A549 (cell line): ENCODE data around the gene ARHGAP22.

Experiments used
- EHMT2 ChIP-seq: fragments of 200-600 bp; sonication (generic); IDR thresholded peaks from 2 replicates; pipeline ENCODE4 v1.6.1; 2016; ENCODE audit warnings: antibody characterized with exemption, low read depth, mild to moderate bottlenecking, moderate library complexity
- EP300 ChIP-seq, 2 experiments: fragments of >200 bp; sonication (Bioruptor Twin); formaldehyde crosslinking; IDR thresholded peaks; 2 replicates in 1 of 2; 3 replicates in 1 of 2; pipeline ENCODE4 v1.6.1; 2016 to 2017
- ESRRA ChIP-seq: fragments of 150-350 bp; IDR thresholded peaks from 2 replicates; pipeline ENCODE4 v1.6.1; 2014; ENCODE audit warnings: mild to moderate bottlenecking, low read length, borderline replicate concordance
- HOXA7 ChIP-seq: fragments of 250-450 bp; sonication (Bioruptor Pico); IDR thresholded peaks from 2 replicates; pipeline ENCODE4 v1.5.0; 2020; ENCODE audit warnings: mild to moderate bottlenecking, moderate library complexity
- MAZ ChIP-seq: fragments of 150-350 bp; IDR thresholded peaks from 2 replicates; pipeline ENCODE4 v1.6.1; 2014; ENCODE audit warnings: antibody characterized with exemption, low read depth, low read length, borderline replicate concordance
- MYC ChIP-seq: IDR thresholded peaks from 2 replicates; pipeline ENCODE4 v1.6.1; 2012; ENCODE audit warnings: mild to moderate bottlenecking, inconsistent platforms, low read length, improper control_type of control experiment, borderline replicate concordance
- PHF8 ChIP-seq: fragments of 200-600 bp; sonication (generic); IDR thresholded peaks from 2 replicates; pipeline ENCODE4 v1.6.1; 2016; ENCODE audit warnings: low read depth, mild to moderate bottlenecking, antibody characterized with exemption, moderate library complexity, borderline replicate concordance
- POLR2A ChIP-seq: IDR thresholded peaks from 2 replicates; pipeline ENCODE4 v1.6.1; 2012; ENCODE audit warnings: mild to moderate bottlenecking, low read length
- RFX5 ChIP-seq: fragments of 450-650 bp; IDR thresholded peaks from 2 replicates; pipeline ENCODE4 v1.7.1; 2014; ENCODE audit warnings: antibody characterized with exemption, mild to moderate bottlenecking, moderate library complexity
- RNF2 ChIP-seq: fragments of 200-600 bp; sonication (generic); IDR thresholded peaks from 2 replicates; pipeline ENCODE4 v1.6.1; 2016; ENCODE audit warnings: low read depth, mild to moderate bottlenecking, antibody characterized with exemption, moderate library complexity, borderline replicate concordance
- TF ChIP-seq, protein P1 (sequence below): fragments of >200 bp; sonication (Bioruptor Twin); formaldehyde crosslinking; IDR thresholded peaks from 3 replicates; pipeline ENCODE4 v1.5.1; 2016
- TF ChIP-seq, protein P2 (sequence below): fragments of 200-600 bp; sonication (generic); IDR thresholded peaks from 2 replicates; pipeline ENCODE4 v1.6.1; 2016; ENCODE audit warnings: antibody characterized with exemption, mild to moderate bottlenecking, moderate library complexity
- TF ChIP-seq, protein P3 (sequence below): IDR thresholded peaks from 2 replicates; pipeline ENCODE4 v1.6.1; 2012

DNA sequence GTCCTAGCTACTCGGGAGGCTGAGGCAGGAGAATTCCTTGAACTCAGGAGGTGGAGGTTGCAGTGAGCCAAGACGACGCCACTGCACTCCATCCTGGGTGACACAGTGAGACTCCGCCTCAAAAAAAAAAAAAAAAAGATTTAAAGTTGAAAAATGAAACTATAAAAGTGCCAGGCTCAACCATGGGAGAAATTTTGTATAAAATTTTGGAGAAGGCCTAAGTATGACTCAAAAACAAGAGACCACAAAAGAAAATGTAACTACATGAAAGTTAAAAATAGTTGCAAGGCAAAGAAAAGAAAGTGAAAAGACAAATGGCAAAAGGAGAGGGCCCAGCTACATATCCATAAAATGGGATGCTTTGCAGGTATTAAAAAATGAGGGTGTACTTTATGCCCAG, 104.1 kb downstream of the ARHGAP22 start:
- TF ChIP-seq EP300 (IDR thresholded peaks at IDR 0.05) = no peak
- TF ChIP-seq, protein P1, sequence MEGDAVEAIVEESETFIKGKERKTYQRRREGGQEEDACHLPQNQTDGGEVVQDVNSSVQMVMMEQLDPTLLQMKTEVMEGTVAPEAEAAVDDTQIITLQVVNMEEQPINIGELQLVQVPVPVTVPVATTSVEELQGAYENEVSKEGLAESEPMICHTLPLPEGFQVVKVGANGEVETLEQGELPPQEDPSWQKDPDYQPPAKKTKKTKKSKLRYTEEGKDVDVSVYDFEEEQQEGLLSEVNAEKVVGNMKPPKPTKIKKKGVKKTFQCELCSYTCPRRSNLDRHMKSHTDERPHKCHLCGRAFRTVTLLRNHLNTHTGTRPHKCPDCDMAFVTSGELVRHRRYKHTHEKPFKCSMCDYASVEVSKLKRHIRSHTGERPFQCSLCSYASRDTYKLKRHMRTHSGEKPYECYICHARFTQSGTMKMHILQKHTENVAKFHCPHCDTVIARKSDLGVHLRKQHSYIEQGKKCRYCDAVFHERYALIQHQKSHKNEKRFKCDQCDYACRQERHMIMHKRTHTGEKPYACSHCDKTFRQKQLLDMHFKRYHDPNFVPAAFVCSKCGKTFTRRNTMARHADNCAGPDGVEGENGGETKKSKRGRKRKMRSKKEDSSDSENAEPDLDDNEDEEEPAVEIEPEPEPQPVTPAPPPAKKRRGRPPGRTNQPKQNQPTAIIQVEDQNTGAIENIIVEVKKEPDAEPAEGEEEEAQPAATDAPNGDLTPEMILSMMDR = no peak
- TF ChIP-seq, protein P2, sequence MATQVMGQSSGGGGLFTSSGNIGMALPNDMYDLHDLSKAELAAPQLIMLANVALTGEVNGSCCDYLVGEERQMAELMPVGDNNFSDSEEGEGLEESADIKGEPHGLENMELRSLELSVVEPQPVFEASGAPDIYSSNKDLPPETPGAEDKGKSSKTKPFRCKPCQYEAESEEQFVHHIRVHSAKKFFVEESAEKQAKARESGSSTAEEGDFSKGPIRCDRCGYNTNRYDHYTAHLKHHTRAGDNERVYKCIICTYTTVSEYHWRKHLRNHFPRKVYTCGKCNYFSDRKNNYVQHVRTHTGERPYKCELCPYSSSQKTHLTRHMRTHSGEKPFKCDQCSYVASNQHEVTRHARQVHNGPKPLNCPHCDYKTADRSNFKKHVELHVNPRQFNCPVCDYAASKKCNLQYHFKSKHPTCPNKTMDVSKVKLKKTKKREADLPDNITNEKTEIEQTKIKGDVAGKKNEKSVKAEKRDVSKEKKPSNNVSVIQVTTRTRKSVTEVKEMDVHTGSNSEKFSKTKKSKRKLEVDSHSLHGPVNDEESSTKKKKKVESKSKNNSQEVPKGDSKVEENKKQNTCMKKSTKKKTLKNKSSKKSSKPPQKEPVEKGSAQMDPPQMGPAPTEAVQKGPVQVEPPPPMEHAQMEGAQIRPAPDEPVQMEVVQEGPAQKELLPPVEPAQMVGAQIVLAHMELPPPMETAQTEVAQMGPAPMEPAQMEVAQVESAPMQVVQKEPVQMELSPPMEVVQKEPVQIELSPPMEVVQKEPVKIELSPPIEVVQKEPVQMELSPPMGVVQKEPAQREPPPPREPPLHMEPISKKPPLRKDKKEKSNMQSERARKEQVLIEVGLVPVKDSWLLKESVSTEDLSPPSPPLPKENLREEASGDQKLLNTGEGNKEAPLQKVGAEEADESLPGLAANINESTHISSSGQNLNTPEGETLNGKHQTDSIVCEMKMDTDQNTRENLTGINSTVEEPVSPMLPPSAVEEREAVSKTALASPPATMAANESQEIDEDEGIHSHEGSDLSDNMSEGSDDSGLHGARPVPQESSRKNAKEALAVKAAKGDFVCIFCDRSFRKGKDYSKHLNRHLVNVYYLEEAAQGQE = no peak
- TF ChIP-seq MAZ = no peak
- no peak for TF ChIP-seq ESRRA
- TF ChIP-seq, protein P3, sequence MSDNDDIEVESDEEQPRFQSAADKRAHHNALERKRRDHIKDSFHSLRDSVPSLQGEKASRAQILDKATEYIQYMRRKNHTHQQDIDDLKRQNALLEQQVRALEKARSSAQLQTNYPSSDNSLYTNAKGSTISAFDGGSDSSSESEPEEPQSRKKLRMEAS = no peak
- TF ChIP-seq HOXA7 (CRISPR knock-in tag) = no peak
- no peak for TF ChIP-seq POLR2A
- TF ChIP-seq RNF2 = no peak
- TF ChIP-seq RFX5 = no peak
- no peak for TF ChIP-seq EHMT2
- no peak for TF ChIP-seq PHF8
- no peak for TF ChIP-seq MYC
